Kidney epithelial cell (primary cell): ENCODE measurements around the gene IFT52. TPM values are rescaled to one million over a fixed set of nuclear protein-coding genes. Genes with fewer than 3 reads are reported as not detected.

Experiments
- DNase-seq: peaks from one replicate; pipeline ENCODE4 v3.0.0-alpha.2; 2010; ENCODE audit warnings: low read depth
- H3K27me3 ChIP-seq: 2 replicates; pipeline ENCODE4 v1.6.0; 2011; ENCODE audit warnings: low read length; ENCODE audit not compliant: control insufficient read depth, insufficient read depth
- H3K36me3 ChIP-seq: 2 replicates; pipeline ENCODE4 v1.5.1; 2011; ENCODE audit warnings: low read length; ENCODE audit not compliant: control insufficient read depth, insufficient read depth
- H3K4me3 ChIP-seq: 2 replicates; pipeline ENCODE4 v1.5.1; 2011; ENCODE audit warnings: low read depth, mild to moderate bottlenecking, control low read depth, low read length
- total RNA-seq: library from RNA; depleted of rRNA; stranded (reverse); fragments of >200 nt; gene quantifications from 2 replicates; pipeline ENCODE4 v1.2.3, GENCODE V29; 2015
- TF ChIP-seq, protein P1 (sequence below): IDR thresholded peaks from 2 replicates; pipeline ENCODE4 v1.5.1; 2011; ENCODE audit warnings: mild to moderate bottlenecking, moderate library complexity, low read length, control low read depth, inconsistent platforms; ENCODE audit not compliant: insufficient read depth, poor library complexity, severe bottlenecking

IFT52 gene
- total RNA-seq, 1 donor from 2014 or later, result 29.7 TPM

GRCh38 chr20:43669332-43669731 lies 78.6 kb downstream of the IFT52 start:
- peak; percentile 45 for DNase-seq

GRCh38 chr20:43670423-43670822 lies 79.7 kb downstream of the IFT52 start:
- Histone ChIP-seq H3K27me3 (no peaks in the 10 kb centered on the region), H3K4me3 (no peak overlapping the region), H3K36me3 (no peaks in the 10 kb centered on the region)
- TF ChIP-seq, protein P1, sequence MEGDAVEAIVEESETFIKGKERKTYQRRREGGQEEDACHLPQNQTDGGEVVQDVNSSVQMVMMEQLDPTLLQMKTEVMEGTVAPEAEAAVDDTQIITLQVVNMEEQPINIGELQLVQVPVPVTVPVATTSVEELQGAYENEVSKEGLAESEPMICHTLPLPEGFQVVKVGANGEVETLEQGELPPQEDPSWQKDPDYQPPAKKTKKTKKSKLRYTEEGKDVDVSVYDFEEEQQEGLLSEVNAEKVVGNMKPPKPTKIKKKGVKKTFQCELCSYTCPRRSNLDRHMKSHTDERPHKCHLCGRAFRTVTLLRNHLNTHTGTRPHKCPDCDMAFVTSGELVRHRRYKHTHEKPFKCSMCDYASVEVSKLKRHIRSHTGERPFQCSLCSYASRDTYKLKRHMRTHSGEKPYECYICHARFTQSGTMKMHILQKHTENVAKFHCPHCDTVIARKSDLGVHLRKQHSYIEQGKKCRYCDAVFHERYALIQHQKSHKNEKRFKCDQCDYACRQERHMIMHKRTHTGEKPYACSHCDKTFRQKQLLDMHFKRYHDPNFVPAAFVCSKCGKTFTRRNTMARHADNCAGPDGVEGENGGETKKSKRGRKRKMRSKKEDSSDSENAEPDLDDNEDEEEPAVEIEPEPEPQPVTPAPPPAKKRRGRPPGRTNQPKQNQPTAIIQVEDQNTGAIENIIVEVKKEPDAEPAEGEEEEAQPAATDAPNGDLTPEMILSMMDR, result no peak
- no peak for DNase-seq

More at GRCh38 chr20:43669332-43669731, 78.6 kb downstream of the IFT52 start:
- Histone ChIP-seq H3K36me3 (no peaks in the 10 kb centered on the region), H3K4me3 (no peak overlapping the region), H3K27me3 (no peaks in the 10 kb centered on the region)
- TF ChIP-seq, protein P1, result no peak

GRCh38 chr20:43676368-43676767 lies 85.6 kb downstream of the IFT52 start:
- TF ChIP-seq, protein P1, result no peak
- H3K27me3 ChIP-seq, result no peaks in the 10 kb centered on the region
- H3K4me3 ChIP-seq, result no peak overlapping the region
- H3K36me3 ChIP-seq, result no peaks in the 10 kb centered on the region
- no peak for DNase-seq

DNA sequence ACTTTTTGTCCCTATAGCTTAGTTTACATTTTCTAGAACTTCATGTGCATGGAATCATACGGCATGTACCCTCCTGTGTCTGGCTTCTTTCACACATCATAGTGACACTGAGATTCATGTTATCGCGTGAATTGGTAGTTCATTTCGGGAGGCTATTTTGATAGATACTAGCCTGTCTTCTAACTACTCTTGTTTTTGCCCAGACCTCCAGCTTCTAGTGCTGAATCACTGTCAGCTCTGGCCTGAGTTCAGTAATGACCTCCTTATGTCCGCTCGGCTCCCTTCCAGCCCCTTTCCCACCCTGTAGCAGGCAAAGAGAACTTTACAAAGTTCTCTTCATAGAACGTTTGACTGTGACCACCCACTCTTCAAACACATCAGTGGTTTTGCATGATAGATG lies 90.2 kb downstream of the IFT52 start:
- no peak overlapping the region for H3K4me3 ChIP-seq
- no peaks in the 10 kb centered on the region for H3K36me3 ChIP-seq
- H3K27me3 ChIP-seq, result no peaks in the 10 kb centered on the region
- TF ChIP-seq, protein P1, result no peak
- no peak for DNase-seq

- no peak overlapping the region for H3K4me3 ChIP-seq
- TF ChIP-seq, protein P1, result peak; percentile 10
- H3K36me3 ChIP-seq, result no peaks in the 10 kb centered on the region
- no peak for DNase-seq
- no peaks in the 10 kb centered on the region for H3K27me3 ChIP-seq
Measured at GRCh38 chr20:43681468-43681942, 90.8 kb downstream of the IFT52 start.

DNA sequence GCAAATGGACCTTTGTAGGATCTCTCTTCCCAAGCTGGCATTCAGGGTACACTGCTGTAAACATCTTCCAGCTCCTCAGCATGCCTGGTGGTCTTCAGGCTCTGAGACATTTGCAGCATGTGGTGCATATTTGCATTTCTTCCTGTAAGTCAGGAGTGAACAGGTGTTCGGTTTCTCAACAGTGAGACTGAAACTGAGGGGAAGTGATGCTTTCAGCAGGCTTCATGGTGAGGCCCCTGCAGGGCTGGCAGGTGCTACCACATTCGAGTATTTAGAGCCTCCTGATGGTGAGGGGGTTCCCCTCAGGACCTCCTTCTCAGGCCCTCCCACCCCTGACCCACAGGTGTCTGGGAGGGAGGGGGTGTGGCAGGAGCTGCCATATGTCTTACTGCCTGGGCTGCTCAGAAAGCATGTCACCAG lies 91.3 kb downstream of the IFT52 start:
- H3K36me3 ChIP-seq, result no peaks in the 10 kb centered on the region
- H3K4me3 ChIP-seq, result no peak overlapping the region
- no peaks in the 10 kb centered on the region for H3K27me3 ChIP-seq
- no peak for DNase-seq
- TF ChIP-seq, protein P1, result no peak
